ENCODE measurements around the gene MUC5AC. TPM values are rescaled to one million over a fixed set of nuclear protein-coding genes. Genes with fewer than 3 reads are reported as not detected.

The MUC5AC gene
- total RNA-seq = under 1 TPM in 3 of 4 donors, not detected in 1; under 0.01 TPM

GRCh38 chr11:1157645-1158591 is at the start of gene MUC5AC:
Gene MUC5AC, plus strand, starts transcription at chr11:1157953. Its CDS starts 47 bp downstream, at chr11:1158000.
- Histone ChIP-seq H3K27me3 (peaks cover 0 to 50% (median 0%) of the 10 kb centered on the region in 4 donors), H3K9me3 (no peaks in the 10 kb centered on the region), H3K4me1 (peaks cover 0 to 3% (median 0%) of the 10 kb centered on the region in 4 donors), H3K27ac (replicated peaks in 1 of 4) (no peak within 1 kb of the TSS), H3K36me3 (no peaks in the 10 kb centered on the region), H3K4me3 (no peak within 1 kb of the TSS)
- no peak for DNase-seq (ENCODE audit: extremely low spot score)
- intact Hi-C loops (cut with DNase I) = no loop called here
- WGBS = 78% methylated on average over 6 of the region's 32 CpGs
- TF ChIP-seq CTCF (IDR thresholded peaks at IDR 0.05) (no peak), POLR2A (IDR thresholded peaks at IDR 0.05; ENCODE audit: low read depth) (no peak), POLR2AphosphoS5 (IDR thresholded peaks at IDR 0.05) (no peak), EP300 (IDR thresholded peaks at IDR 0.05) (no peak)

- H3K4me1 ChIP-seq = no peaks in the 10 kb centered on the region
- H3K36me3 ChIP-seq = no peaks in the 10 kb centered on the region
- H3K4me3 ChIP-seq = no peak overlapping the region
- no peaks in the 10 kb centered on the region for H3K9me3 ChIP-seq
- H3K27me3 ChIP-seq = peaks cover 0 to 67% (median 0%) of the 10 kb centered on the region in 4 donors
- WGBS = 62% methylated on average over 10 of the region's 29 CpGs
- intact Hi-C loops (cut with DNase I) = no loop called here
- TF ChIP-seq POLR2A (IDR thresholded peaks at IDR 0.05; ENCODE audit: low read depth) = no peak
- no peak for TF ChIP-seq EP300 (IDR thresholded peaks at IDR 0.05)
- no peak for TF ChIP-seq CTCF (IDR thresholded peaks at IDR 0.05)
- no peak overlapping the region for H3K27ac ChIP-seq (replicated peaks in 1 of 4)
- DNase-seq (ENCODE audit: extremely low spot score) = no peak
These were observed 49.4 kb upstream of the MUC5AC start for GRCh38 chr11:1108246-1108900.

GRCh38 chr11:1109101-1109917 is 48.4 kb upstream of the MUC5AC start:
- H3K4me1 ChIP-seq = no peaks in the 10 kb centered on the region
- DNase-seq (ENCODE audit: extremely low spot score) = no peak
- intact Hi-C loops (cut with DNase I) = no loop called here
- 87% methylated on average over 7 of the region's 28 CpGs for WGBS
- no peak for TF ChIP-seq POLR2A (IDR thresholded peaks at IDR 0.05; ENCODE audit: low read depth)
- TF ChIP-seq POLR2AphosphoS5 (IDR thresholded peaks at IDR 0.05) = no peak
- no peak for TF ChIP-seq CTCF (IDR thresholded peaks at IDR 0.05)
- TF ChIP-seq EP300 (IDR thresholded peaks at IDR 0.05) = no peak
- no peak overlapping the region for H3K27ac ChIP-seq (replicated peaks in 1 of 4)
- peaks cover 0 to 72% (median 0%) of the 10 kb centered on the region in 4 donors for H3K27me3 ChIP-seq
- H3K36me3 ChIP-seq = no peaks in the 10 kb centered on the region
- no peak overlapping the region for H3K4me3 ChIP-seq
- H3K9me3 ChIP-seq = no peaks in the 10 kb centered on the region

GRCh38 chr11:1109918-1110705 is 47.6 kb upstream of the MUC5AC start:
- no peak overlapping the region for H3K27ac ChIP-seq (replicated peaks in 1 of 4)
- no peaks in the 10 kb centered on the region for H3K4me1 ChIP-seq
- no peaks in the 10 kb centered on the region for H3K9me3 ChIP-seq
- TF ChIP-seq CTCF (IDR thresholded peaks at IDR 0.05) (no peak), EP300 (IDR thresholded peaks at IDR 0.05) (no peak), POLR2AphosphoS5 (IDR thresholded peaks at IDR 0.05) (no peak)
- H3K27me3 ChIP-seq = peaks cover 0 to 66% (median 0%) of the 10 kb centered on the region in 4 donors
- H3K4me3 ChIP-seq = no peak overlapping the region
- 90% methylated on average over 39 of the region's 39 CpGs for WGBS
- no peak for DNase-seq (ENCODE audit: extremely low spot score)
- no peaks in the 10 kb centered on the region for H3K36me3 ChIP-seq
- intact Hi-C loops (cut with DNase I) = no loop called here
